Right atrium auricular region (tissue), 2 donors: ENCODE data around the gene TSR3. TPM values are rescaled to one million over a fixed set of nuclear protein-coding genes. Genes with fewer than 3 reads are reported as not detected.
"Not testable (repeated sequence)": the region's sequence is repeated elsewhere in the genome, so short reads cannot be mapped to it uniquely, and the experiment has no call there.

Experiments used
- DNase-seq: peaks from one replicate; pipeline ENCODE4 v3.0.0-alpha.2; 2019; ENCODE audit warnings: low spot score
- H3K27ac ChIP-seq, 2 donors: fragments of 200-600 bp; sonication (generic); 1 replicate in 1 of 2; 2 replicates in 1 of 2; pipeline ENCODE4 v1.5.1; 2016 to 2019
- H3K27me3 ChIP-seq, 2 donors: fragments of 200-600 bp; sonication (generic); one replicate each; pipeline versions ENCODE4 v1.5.1 to v1.6.0; 2017 to 2019
- H3K36me3 ChIP-seq: fragments of 200-600 bp; sonication (generic); one replicate; pipeline ENCODE4 v1.5.1; 2016
- H3K4me1 ChIP-seq, 2 donors: fragments of 200-600 bp; sonication (generic); one replicate each; pipeline versions ENCODE4 v1.5.1 to v1.6.0; 2017 to 2019
- H3K4me3 ChIP-seq, 2 donors: fragments of 200-600 bp; sonication (generic); 1 replicate in 1 of 2; 2 replicates in 1 of 2; pipeline ENCODE4 v1.5.1; 2017 to 2019; ENCODE audit warnings: mild to moderate bottlenecking in 1 of 2, moderate library complexity in 1 of 2
- H3K9me3 ChIP-seq, 2 donors: fragments of 200-600 bp; sonication (generic); one replicate each; pipeline ENCODE4 v1.5.1; 2019
- CTCF ChIP-seq, 2 donors: fragments of 200-600 bp; sonication (generic); IDR thresholded peaks; one replicate each; pipeline ENCODE4 v1.5.1; 2019; ENCODE audit warnings: antibody characterized with exemption in 2 of 2
- total RNA-seq, 2 donors: library from RNA; depleted of rRNA; stranded (reverse); fragments of >200 nt; gene quantifications; one replicate each; pipeline ENCODE4 v1.1.0, GENCODE V29; 2016

TSR3 gene
- total RNA-seq, 2 donors from 2014 or later = 72.8 to 73.7 TPM

- Histone ChIP-seq H3K36me3 (no peaks in the 10 kb centered on the region), H3K9me3 (peaks cover 0 to 5% of the 10 kb centered on the region in 2 donors), H3K4me3 (peak overlapping the region; percentile 41 to 57), H3K4me1 (peaks cover 0 to 36% of the 10 kb centered on the region in 2 donors), H3K27me3 (peaks cover 9 to 24% of the 10 kb centered on the region in 2 donors), H3K27ac (no peak overlapping the region)
- TF ChIP-seq CTCF (IDR thresholded peaks at IDR 0.05) = no peak
- no peak for DNase-seq
Observed at GRCh38 chr16:1332618-1333148, 19.0 kb downstream of the TSR3 start.

- no peak for TF ChIP-seq CTCF (IDR thresholded peaks at IDR 0.05)
- peaks cover 9 to 24% of the 10 kb centered on the region in 2 donors for H3K27me3 ChIP-seq
- peak; percentile 71 for DNase-seq
- peak overlapping the region in 1 of 2 donors; percentile 57 for H3K4me3 ChIP-seq
- peaks cover 0 to 38% of the 10 kb centered on the region in 2 donors for H3K4me1 ChIP-seq
- H3K27ac ChIP-seq = no peak overlapping the region
- peaks cover 0 to 5% of the 10 kb centered on the region in 2 donors for H3K9me3 ChIP-seq
- H3K36me3 ChIP-seq = no peaks in the 10 kb centered on the region
Observed at GRCh38 chr16:1331712-1332617, 19.7 kb downstream of the TSR3 start.

- peaks cover 9 to 24% of the 10 kb centered on the region in 2 donors for H3K27me3 ChIP-seq
- H3K4me1 ChIP-seq = peaks cover 0 to 40% of the 10 kb centered on the region in 2 donors
- H3K36me3 ChIP-seq = no peaks in the 10 kb centered on the region
- H3K27ac ChIP-seq = no peak overlapping the region
- H3K9me3 ChIP-seq = peaks cover 0 to 5% of the 10 kb centered on the region in 2 donors
- DNase-seq = no peak
- peak overlapping the region in 1 of 2 donors; percentile 57 for H3K4me3 ChIP-seq
- TF ChIP-seq CTCF (IDR thresholded peaks at IDR 0.05) = no peak
Observed at GRCh38 chr16:1330931-1331711, 20.6 kb downstream of the TSR3 start.

GRCh38 chr16:1330260-1330914 lies 21.3 kb downstream of the TSR3 start:
- Histone ChIP-seq H3K9me3 (peaks cover 0 to 5% of the 10 kb centered on the region in 2 donors), H3K4me3 (no peak overlapping the region), H3K27ac (no peak overlapping the region), H3K36me3 (no peaks in the 10 kb centered on the region), H3K4me1 (peaks cover 0 to 40% of the 10 kb centered on the region in 2 donors), H3K27me3 (peaks cover 9 to 24% of the 10 kb centered on the region in 2 donors)
- DNase-seq = no peak
- TF ChIP-seq CTCF (IDR thresholded peaks at IDR 0.05) = peak in 1 of 2 donors; percentile 19

- H3K4me3 ChIP-seq = not testable (repeated sequence)
- H3K4me1 ChIP-seq = peaks cover 0 to 34% of the 10 kb centered on the region in 2 donors
- peaks cover 12% of the 10 kb centered on the region for H3K36me3 ChIP-seq
Observed at GRCh38 chr16:1328961-1329360, 22.7 kb downstream of the TSR3 start.

GRCh38 chr16:1328136-1328535 lies 23.5 kb downstream of the TSR3 start:
- H3K36me3 ChIP-seq = peaks cover 20% of the 10 kb centered on the region
- not testable (repeated sequence) for H3K4me3 ChIP-seq, DNase-seq, H3K27me3 ChIP-seq, H3K9me3 ChIP-seq, H3K27ac ChIP-seq
- H3K4me1 ChIP-seq = peaks cover 0 to 27% of the 10 kb centered on the region in 2 donors

More at GRCh38 chr16:1328961-1329360, 22.7 kb downstream of the TSR3 start:
- H3K27me3 ChIP-seq = peaks cover 3 to 15% of the 10 kb centered on the region in 2 donors
- H3K9me3 ChIP-seq, H3K27ac ChIP-seq, DNase-seq: not testable (repeated sequence)
